Naive thymus-derived CD4-positive, alpha-beta T cell (primary cell): Measurements from ENCODE around the gene GALNT7. TPM values are rescaled to one million over a fixed set of nuclear protein-coding genes. Genes with fewer than 3 reads are reported as not detected.

Source experiments
- ATAC-seq: fragments of 150-1000 bp; cut with Tn5 transposase; 2 replicates; pipeline ENCODE4 v1.10.0; 2021; ENCODE audit warnings: mild to moderate bottlenecking, moderate library complexity
- CTCF ChIA-PET: fragments of 350-600 bp; sonication (Branson Sonifier 250); formaldehyde crosslinking; loops from one replicate; lab custom pipeline; 2021; ENCODE audit warnings: antibody characterized with exemption; lab: Charles Lee
- POLR2A ChIA-PET: fragments of 350-600 bp; sonication (Branson Sonifier 250); formaldehyde crosslinking; loops from one replicate; lab custom pipeline; 2021; ENCODE audit warnings: antibody characterized with exemption, inconsistent platforms; lab: Charles Lee
- DNase-seq, 9 donors: peaks; one replicate each; pipeline versions ENCODE4 v3.0.0 to v3.0.0-alpha.2; 2020 to 2022; ENCODE audit warnings: mixed read lengths in 1 of 9
- H3K27ac ChIP-seq: one replicate; pipeline ENCODE4 v1.7.0; 2013; ENCODE audit warnings: mild to moderate bottlenecking, low read depth, low read length, moderate library complexity
- H3K27me3 ChIP-seq, 2 donors: one replicate each; pipeline ENCODE4 v1.7.0; 2013; ENCODE audit warnings: low read length in 2 of 2, mild to moderate bottlenecking in 2 of 2, moderate library complexity in 2 of 2; ENCODE audit not compliant: control insufficient read depth in 2 of 2, insufficient read depth in 2 of 2
- H3K36me3 ChIP-seq, 3 experiments: 1 replicate in 2 of 3; 2 replicates in 1 of 3; pipeline ENCODE4 v1.7.0; 2013; ENCODE audit warnings: low read length in 3 of 3, mild to moderate bottlenecking in 3 of 3, moderate library complexity in 1 of 3; ENCODE audit not compliant: insufficient read depth in 3 of 3, control insufficient read depth in 2 of 3
- H3K4me1 ChIP-seq, 2 donors: one replicate each; pipeline ENCODE4 v1.7.0; 2013; ENCODE audit warnings: low read length in 2 of 2, mild to moderate bottlenecking in 2 of 2, moderate library complexity in 1 of 2; ENCODE audit not compliant: control insufficient read depth in 2 of 2, insufficient read depth in 2 of 2
- H3K4me3 ChIP-seq: 2 replicates; pipeline ENCODE4 v1.7.0; 2013; ENCODE audit warnings: mild to moderate bottlenecking, low read length
- H3K9me3 ChIP-seq, 3 experiments: 1 replicate in 2 of 3; 2 replicates in 1 of 3; pipeline ENCODE4 v1.7.0; 2013; ENCODE audit warnings: low read length in 3 of 3; ENCODE audit not compliant: control insufficient read depth in 2 of 3
- H3K27ac Mint-ChIP-seq, 9 donors: one replicate each; pipeline ENCODE4 v1.8.0; 2020 to 2022; ENCODE audit warnings: mixed read lengths in 9 of 9, mild to moderate bottlenecking in 8 of 9, moderate library complexity in 5 of 9, inconsistent platforms in 2 of 9
- H3K27me3 Mint-ChIP-seq, 5 donors: one replicate each; pipeline ENCODE4 v1.8.0; 2021 to 2022; ENCODE audit warnings: mixed read lengths in 5 of 5, mild to moderate bottlenecking in 1 of 5
- H3K36me3 Mint-ChIP-seq, 5 donors: one replicate each; pipeline ENCODE4 v1.8.0; 2020 to 2022; ENCODE audit warnings: mixed read lengths in 5 of 5, mild to moderate bottlenecking in 3 of 5, inconsistent platforms in 1 of 5
- H3K4me1 Mint-ChIP-seq, 7 donors: one replicate each; pipeline ENCODE4 v1.8.0; 2020 to 2022; ENCODE audit warnings: mixed read lengths in 7 of 7, mild to moderate bottlenecking in 3 of 7, inconsistent platforms in 1 of 7
- H3K4me3 Mint-ChIP-seq, 10 donors: one replicate each; pipeline ENCODE4 v1.8.0; 2020 to 2022; ENCODE audit warnings: mild to moderate bottlenecking in 10 of 10, mixed read lengths in 10 of 10, moderate library complexity in 6 of 10, inconsistent platforms in 2 of 10
- H3K9me3 Mint-ChIP-seq, 11 donors: one replicate each; pipeline ENCODE4 v1.8.0; 2020 to 2022; ENCODE audit warnings: mixed read lengths in 11 of 11, mild to moderate bottlenecking in 4 of 11, inconsistent platforms in 1 of 11, moderate library complexity in 1 of 11
- intact Hi-C, 2 donors: fragments of 100-400 bp; cut with micrococcal nuclease; formaldehyde crosslinking; loops; one replicate each; pipeline ENCODE4 v1.15.1; 2023
- polyA plus RNA-seq, 2 donors: library from polyadenylated mRNA; unstranded; fragments of 300-500 nt; fragmentation: Illumina TruSeq; gene quantifications; one replicate each; pipeline ENCODE4 v1.2.3, GENCODE V29; 2021
- total RNA-seq, 6 experiments: library from RNA in 5 of 6; stranded (reverse) in 5 of 6; gene quantifications; 1 replicate in 5 of 6; 2 replicates in 1 of 6; pipeline ENCODE4 v1.2.3 and lab custom pipeline; 2021 to 2026

Gene GALNT7
- total and polyA plus RNA-seq, 7 experiments from 2014 or later = 8.3 to 24.1 (median 16.8) TPM

DNA sequence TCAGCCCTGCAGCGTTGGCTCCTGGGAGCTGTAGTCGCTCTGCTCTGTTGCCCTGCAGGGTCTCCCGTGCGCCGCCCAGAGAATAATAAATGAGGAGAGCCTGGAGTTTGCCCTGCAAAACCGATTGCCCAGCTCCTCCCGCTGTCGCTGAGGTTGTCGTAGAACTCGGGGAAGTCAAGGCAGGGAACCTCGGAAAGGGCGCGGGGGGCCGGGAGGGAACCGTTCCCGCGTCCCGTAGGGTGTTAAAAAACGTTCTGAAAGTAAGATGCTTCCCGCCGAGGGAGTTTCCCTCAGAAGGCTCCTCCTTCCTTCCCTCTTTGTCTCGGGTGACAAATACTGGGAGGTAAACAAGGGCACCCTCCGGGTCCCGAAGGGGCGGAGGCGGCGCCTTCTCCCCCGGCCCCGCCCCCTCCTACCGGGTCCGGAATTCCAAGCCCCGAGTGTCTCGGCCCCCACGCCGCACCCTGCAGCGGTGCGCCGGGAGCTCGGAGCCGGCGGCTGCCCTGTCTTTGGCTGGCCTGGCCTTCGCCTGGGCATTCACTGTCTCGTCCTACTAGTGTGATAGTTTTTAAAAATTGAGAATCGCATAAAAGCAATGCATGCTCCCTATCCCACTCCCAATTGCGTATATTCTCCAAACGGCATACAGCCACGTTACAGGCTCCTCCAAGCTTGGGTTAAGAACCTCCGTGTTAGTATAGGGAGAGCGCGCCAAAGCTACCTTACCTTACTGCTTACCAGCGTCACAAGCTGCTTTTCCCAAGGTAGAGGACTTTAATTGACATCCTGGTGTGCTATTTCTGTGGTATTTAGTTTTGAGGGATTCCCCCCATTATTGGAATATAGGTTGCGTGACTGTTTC is 166.5 kb downstream of the GALNT7 start:
- peaks cover 4 to 25% (median 4%) of the 10 kb centered on the region in 5 donors for H3K36me3 Mint-ChIP-seq
- intact Hi-C loops = loop anchor here (1.0 to 5.0 kb wide), 9 partner anchors 12 to 1187 kb away; partner anchors contain the start of genes GALNT7 (in 2 of the 2), SAP30 (in 2 of the 2), CEP44 (in 1 of the 2) and FBXO8 (in 1 of the 2)
- Histone ChIP-seq H3K9me3 (no peaks in the 10 kb centered on the region), H3K27ac (peak overlapping the region; percentile 98), H3K4me1 (peaks cover 7 to 18% of the 10 kb centered on the region in 2 donors), H3K4me3 (peak overlapping the region; percentile 89), H3K36me3 (peaks cover 0 to 9% (median 6%) of the 10 kb centered on the region in 3 experiments), H3K27me3 (no peaks in the 10 kb centered on the region)
- peak overlapping the region; percentile 93 to 100 (median 99) for H3K4me3 Mint-ChIP-seq
- ChIA-PET CTCF (no interaction called here), POLR2A (interaction anchor here (0.6 to 8.8 kb wide), 19 partner anchors 10 to 949 kb away, joined by 3 to 209 read pairs (median 4); partner anchors contain the start of genes CEP44, FBXO8 and SAP30)
- DNase-seq = peak in 3 of 9 donors; percentile 9 to 70 (median 10)
- H3K27ac Mint-ChIP-seq = peak overlapping the region; percentile 97 to 100 (median 99)
- H3K9me3 Mint-ChIP-seq = peaks cover 0 to 6% (median 0%) of the 10 kb centered on the region in 11 donors
- peaks cover 6 to 18% (median 11%) of the 10 kb centered on the region in 5 donors for H3K27me3 Mint-ChIP-seq
- peaks cover 20 to 46% (median 30%) of the 10 kb centered on the region in 7 donors for H3K4me1 Mint-ChIP-seq
- ATAC-seq = peak; percentile 21

DNA sequence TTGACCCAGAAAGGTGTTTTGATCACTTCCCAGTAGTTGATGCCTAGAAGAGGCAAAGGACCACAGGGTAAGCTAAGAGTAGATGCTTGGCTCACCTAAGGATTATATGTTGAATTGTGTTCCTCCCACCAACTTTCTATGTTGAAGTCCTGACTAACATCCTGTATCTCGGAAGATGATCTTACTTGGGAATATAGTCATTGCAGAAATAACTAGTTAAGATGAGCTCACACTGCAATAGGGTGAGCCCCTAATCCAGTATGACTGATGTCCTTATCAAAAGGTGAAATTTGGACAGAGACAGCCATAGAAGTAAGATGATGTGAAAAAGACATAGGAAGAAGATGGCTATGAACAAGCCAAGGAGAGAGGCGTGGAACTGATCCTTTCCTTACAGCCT is 168.9 kb downstream of the GALNT7 start:
- ChIA-PET POLR2A (interaction anchor here (8.8 kb wide), 1 partner anchor 34 kb away, joined by 209 read pairs; the partner anchor contains the start of gene SAP30), CTCF (no interaction called here)
- H3K4me1 Mint-ChIP-seq = peaks cover 13 to 29% (median 21%) of the 10 kb centered on the region in 7 donors
- no peak overlapping the region for H3K4me3 ChIP-seq
- H3K27me3 Mint-ChIP-seq = peaks cover 8 to 18% (median 11%) of the 10 kb centered on the region in 5 donors
- H3K27me3 ChIP-seq = no peaks in the 10 kb centered on the region
- DNase-seq (no peak), ATAC-seq (no peak)
- intact Hi-C loops = no loop called here
- peaks cover 0 to 14% (median 0%) of the 10 kb centered on the region in 5 donors for H3K36me3 Mint-ChIP-seq
- peaks cover 0 to 6% (median 0%) of the 10 kb centered on the region in 11 donors for H3K9me3 Mint-ChIP-seq
- no peak overlapping the region for H3K27ac Mint-ChIP-seq
- no peaks in the 10 kb centered on the region for H3K9me3 ChIP-seq
- peaks cover 0 to 9% (median 0%) of the 10 kb centered on the region in 3 experiments for H3K36me3 ChIP-seq
- no peak overlapping the region for H3K27ac ChIP-seq
- no peak overlapping the region for H3K4me3 Mint-ChIP-seq
- peaks cover 7 to 12% of the 10 kb centered on the region in 2 donors for H3K4me1 ChIP-seq

DNA sequence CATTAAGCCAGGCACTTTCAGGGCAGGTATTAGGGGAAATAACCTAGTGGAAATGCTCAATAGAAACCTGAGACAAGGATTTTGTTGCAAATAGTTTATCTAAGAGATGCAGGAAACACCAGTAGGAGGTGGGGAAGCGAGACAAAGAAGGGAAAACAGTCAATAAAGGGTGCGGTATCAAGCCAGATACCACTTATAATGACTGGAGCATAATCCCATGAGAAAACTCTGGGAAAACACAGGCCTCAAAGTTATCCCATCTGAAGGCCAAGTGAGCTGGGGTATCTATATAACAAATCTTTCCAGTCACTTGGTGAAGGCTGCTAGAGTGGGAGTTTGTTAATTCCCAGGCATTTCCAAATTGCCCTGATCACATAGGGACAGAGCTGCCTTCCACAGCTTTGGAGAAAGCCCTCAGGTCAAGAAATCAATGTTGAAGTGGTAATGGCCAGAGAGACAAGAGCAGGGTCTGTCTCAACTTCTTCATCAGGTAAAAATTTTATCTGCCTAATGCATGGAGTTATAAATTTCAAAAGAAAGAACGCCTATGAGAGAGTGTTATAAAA is 175.3 kb downstream of the GALNT7 start:
- Histone ChIP-seq H3K9me3 (no peaks in the 10 kb centered on the region), H3K4me3 (no peak overlapping the region), H3K36me3 (no peaks in the 10 kb centered on the region), H3K27ac (no peak overlapping the region), H3K27me3 (no peaks in the 10 kb centered on the region), H3K4me1 (no peaks in the 10 kb centered on the region)
- H3K4me3 Mint-ChIP-seq = no peak overlapping the region
- peaks cover 0 to 4% (median 0%) of the 10 kb centered on the region in 7 donors for H3K4me1 Mint-ChIP-seq
- H3K9me3 Mint-ChIP-seq = peaks cover 0 to 1% (median 0%) of the 10 kb centered on the region in 11 donors
- no peak for DNase-seq
- intact Hi-C loops = no loop called here
- H3K36me3 Mint-ChIP-seq = peaks cover 0 to 4% (median 0%) of the 10 kb centered on the region in 5 donors
- ChIA-PET POLR2A (interaction anchor here (0.6 kb wide), 1 partner anchor 20 kb away, joined by 4 read pairs; no protein-coding TSS in a partner anchor), CTCF (no interaction called here)
- H3K27ac Mint-ChIP-seq = no peak overlapping the region
- peaks cover 4 to 30% (median 8%) of the 10 kb centered on the region in 5 donors for H3K27me3 Mint-ChIP-seq
- no peak for ATAC-seq

DNA sequence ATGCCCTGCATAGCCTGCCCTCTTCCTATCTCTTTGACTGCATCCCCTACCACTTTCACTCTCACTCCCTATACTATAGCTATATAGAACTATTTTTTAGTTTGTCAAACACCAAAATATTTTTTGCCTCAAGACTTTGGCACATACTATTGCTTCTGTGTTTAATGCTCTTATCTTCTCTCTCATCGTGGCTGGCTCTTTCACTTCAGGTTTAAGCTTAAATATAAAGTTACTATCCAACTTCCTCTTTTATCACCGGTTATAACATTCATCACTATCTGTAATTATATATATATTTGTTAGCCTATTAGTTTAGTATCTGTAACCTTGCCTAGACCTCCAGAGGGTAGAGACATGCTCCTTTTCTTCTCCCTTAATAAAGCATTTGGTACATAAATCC is 177.0 kb downstream of the GALNT7 start:
- ChIA-PET CTCF (no interaction called here), POLR2A (interaction anchor here (1.9 kb wide), 1 partner anchor 11 kb away, joined by 8 read pairs; the partner anchor contains the start of gene HMGB2)
- Mint-ChIP-seq H3K4me3 (no peak overlapping the region), H3K36me3 (peaks cover 0 to 6% (median 0%) of the 10 kb centered on the region in 5 donors), H3K4me1 (peaks cover 0 to 4% (median 0%) of the 10 kb centered on the region in 7 donors), H3K9me3 (peaks cover 0 to 1% (median 0%) of the 10 kb centered on the region in 11 donors), H3K27ac (no peak overlapping the region), H3K27me3 (peaks cover 4 to 40% (median 8%) of the 10 kb centered on the region in 5 donors)
- H3K27me3 ChIP-seq = no peaks in the 10 kb centered on the region
- no peak overlapping the region for H3K27ac ChIP-seq
- H3K9me3 ChIP-seq = no peaks in the 10 kb centered on the region
- no peaks in the 10 kb centered on the region for H3K36me3 ChIP-seq
- intact Hi-C loops = no loop called here
- ATAC-seq (no peak), DNase-seq (no peak)
- H3K4me1 ChIP-seq = no peaks in the 10 kb centered on the region
- H3K4me3 ChIP-seq = no peak overlapping the region

DNA sequence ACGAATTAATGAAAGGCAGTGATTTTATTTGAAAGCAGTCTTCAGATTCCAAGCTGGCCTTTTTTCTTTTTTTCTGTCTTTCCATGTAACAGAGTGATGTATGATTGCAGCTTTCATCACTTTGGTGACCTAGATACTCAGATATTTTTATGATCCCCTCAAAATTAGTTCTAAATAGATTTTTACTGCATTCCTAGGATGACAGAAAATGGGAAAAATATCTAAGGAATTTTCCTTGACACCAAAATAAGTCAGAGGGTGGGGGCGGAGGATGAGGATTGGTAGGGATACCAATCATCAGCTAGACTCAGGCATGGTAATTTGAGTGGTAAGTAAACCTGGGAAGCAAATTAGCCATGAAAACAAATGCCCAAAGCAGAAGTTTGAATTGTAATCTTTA is 177.5 kb downstream of the GALNT7 start:
- peaks cover 0 to 4% (median 0%) of the 10 kb centered on the region in 7 donors for H3K4me1 Mint-ChIP-seq
- H3K9me3 Mint-ChIP-seq = peaks cover 0 to 2% (median 0%) of the 10 kb centered on the region in 11 donors
- ATAC-seq (no peak), DNase-seq (no peak)
- Histone ChIP-seq H3K27me3 (no peaks in the 10 kb centered on the region), H3K27ac (no peak overlapping the region), H3K4me3 (no peak overlapping the region), H3K36me3 (no peaks in the 10 kb centered on the region), H3K4me1 (no peaks in the 10 kb centered on the region), H3K9me3 (no peaks in the 10 kb centered on the region)
- H3K4me3 Mint-ChIP-seq = no peak overlapping the region
- POLR2A ChIA-PET = interaction anchor here (1.9 kb wide), 1 partner anchor 11 kb away, joined by 8 read pairs; the partner anchor contains the start of gene HMGB2
- H3K27me3 Mint-ChIP-seq = peaks cover 4 to 41% (median 8%) of the 10 kb centered on the region in 5 donors
- peaks cover 0 to 8% (median 0%) of the 10 kb centered on the region in 5 donors for H3K36me3 Mint-ChIP-seq
- H3K27ac Mint-ChIP-seq = no peak overlapping the region
- intact Hi-C loops = no loop called here
- CTCF ChIA-PET = no interaction called here

DNA sequence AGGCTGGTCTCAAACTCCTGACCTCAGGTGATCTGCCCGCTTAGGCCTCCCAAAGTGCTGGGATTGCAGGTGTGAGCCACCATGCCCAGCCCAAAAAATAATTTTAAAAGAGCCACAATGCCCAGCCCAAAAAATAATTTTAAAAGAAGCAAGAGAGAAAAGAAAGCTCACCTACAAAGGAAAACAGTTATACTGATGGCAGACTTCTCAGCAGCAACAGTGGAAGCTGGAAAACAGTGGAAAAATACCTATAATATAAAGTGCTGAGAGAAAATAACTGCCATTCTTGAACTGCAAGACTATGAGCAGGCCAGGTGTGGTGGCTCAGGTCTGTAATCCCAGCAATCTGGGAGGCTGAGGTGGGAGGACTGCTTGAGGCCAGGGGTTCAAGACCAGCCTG is 178.9 kb downstream of the GALNT7 start:
- intact Hi-C loops = no loop called here
- Histone ChIP-seq H3K4me1 (no peaks in the 10 kb centered on the region), H3K4me3 (no peak overlapping the region), H3K9me3 (no peaks in the 10 kb centered on the region), H3K36me3 (no peaks in the 10 kb centered on the region), H3K27ac (no peak overlapping the region), H3K27me3 (no peaks in the 10 kb centered on the region)
- Mint-ChIP-seq H3K4me1 (peaks cover 0 to 4% (median 0%) of the 10 kb centered on the region in 7 donors), H3K27ac (no peak overlapping the region), H3K9me3 (peaks cover 0 to 2% (median 0%) of the 10 kb centered on the region in 11 donors), H3K4me3 (no peak overlapping the region), H3K36me3 (peaks cover 0 to 8% (median 0%) of the 10 kb centered on the region in 5 donors), H3K27me3 (peaks cover 4 to 40% (median 8%) of the 10 kb centered on the region in 5 donors)
- ChIA-PET POLR2A (no interaction called here), CTCF (no interaction called here)
- DNase-seq = no peak
- no peak for ATAC-seq
